Esophagus mucosa (tissue), 1 donor: Measurements from ENCODE around the gene TOR4A. TPM values are rescaled to one million over a fixed set of nuclear protein-coding genes. Genes with fewer than 3 reads are reported as not detected.
"Not testable (repeated sequence)": the region's sequence is repeated elsewhere in the genome, so short reads cannot be mapped to it uniquely, and the experiment has no call there.

Source experiments
- ATAC-seq: fragments of 200-7000 bp; cut with Tn5 transposase; one replicate; pipeline ENCODE4 v1.9.1; 2020
- total RNA-seq: library from RNA; stranded (reverse); gene quantifications from one replicate; pipeline ENCODE4 v1.2.4, GENCODE V29; 2023
- donor health status: DM: yes; HTN: yes; CAD: no.

The TOR4A gene
- total RNA-seq, 1 donor from 2014 or later, result 15.4 TPM

GRCh38 chr9:137319011-137319738 lies 41.6 kb downstream of the TOR4A start:
- peak; percentile 6 for ATAC-seq

GRCh38 chr9:137319739-137320551 lies 42.4 kb downstream of the TOR4A start:
- ATAC-seq, result no peak

GRCh38 chr9:137320555-137321384 lies 43.2 kb downstream of the TOR4A start:
- ATAC-seq, result peak; percentile 1

GRCh38 chr9:137321726-137322361 lies 44.3 kb downstream of the TOR4A start:
- no peak for ATAC-seq

- peak; percentile 14 for ATAC-seq
Measured at GRCh38 chr9:137323531-137324331, 46.2 kb downstream of the TOR4A start.

- ATAC-seq, result no peak
Measured at GRCh38 chr9:137325124-137325523, 47.6 kb downstream of the TOR4A start.

- no peak for ATAC-seq
Measured at GRCh38 chr9:137325799-137326198, 48.3 kb downstream of the TOR4A start.

- ATAC-seq, result peak; percentile 36
Measured at GRCh38 chr9:137326445-137327065, 49.0 kb downstream of the TOR4A start.

GRCh38 chr9:137327641-137328550 lies 50.4 kb downstream of the TOR4A start:
- not testable (repeated sequence) for ATAC-seq

- not testable (repeated sequence) for ATAC-seq
Measured at GRCh38 chr9:137329590-137329989, 52.1 kb downstream of the TOR4A start.

- no peak for ATAC-seq
Measured at GRCh38 chr9:137330689-137331088, 53.2 kb downstream of the TOR4A start.

- no peak for ATAC-seq
Measured at GRCh38 chr9:137331929-137332328, 54.4 kb downstream of the TOR4A start.

Other genes with a start within 250 kb of the TOR4A start
- 2.0 TPM for gene ABCA2, start 249.5 kb upstream of the TOR4A start, total RNA-seq
- gene FUT7, start 245.6 kb upstream of the TOR4A start, total RNA-seq, result 0.12 TPM
- 26.6 TPM for gene NPDC1, start 231.5 kb upstream of the TOR4A start, total RNA-seq
- 2.9 TPM for gene ENTPD2, start 223.7 kb upstream of the TOR4A start, total RNA-seq
- 13.8 TPM for gene SAPCD2, start 207.2 kb upstream of the TOR4A start, total RNA-seq
- gene UAP1L1, start 200.2 kb upstream of the TOR4A start, total RNA-seq, result 4.9 TPM
- 46.2 TPM for gene MAN1B1, start 190.7 kb upstream of the TOR4A start, total RNA-seq
- gene DPP7, start 163.0 kb upstream of the TOR4A start, total RNA-seq, result 75.3 TPM
- gene GRIN1, start 138.6 kb upstream of the TOR4A start, total RNA-seq, result 0.12 TPM
- gene LRRC26, start 107.7 kb upstream of the TOR4A start, total RNA-seq, result 1.6 TPM
- not detected for gene TMEM210, start 105.7 kb upstream of the TOR4A start, total RNA-seq
- gene ANAPC2, start 89.2 kb upstream of the TOR4A start, total RNA-seq, result 25.0 TPM
- gene SSNA1, start 89.0 kb upstream of the TOR4A start, total RNA-seq, result 86.8 TPM
- 20.5 TPM for gene TPRN, start 77.0 kb upstream of the TOR4A start, total RNA-seq
- gene TMEM203, start 72.1 kb upstream of the TOR4A start, total RNA-seq, result 24.8 TPM
- gene NDOR1, start 72.0 kb upstream of the TOR4A start, total RNA-seq, result 8.6 TPM
- 11.2 TPM for gene RNF208, start 55.5 kb upstream of the TOR4A start, total RNA-seq
- 156 TPM for gene CYSRT1, start 52.6 kb upstream of the TOR4A start, total RNA-seq
- gene RNF224, start 50.2 kb upstream of the TOR4A start, total RNA-seq, result 2.7 TPM
- 0.68 TPM for gene SLC34A3, start 46.8 kb upstream of the TOR4A start, total RNA-seq
- 321 TPM for gene TUBB4B, start 36.4 kb upstream of the TOR4A start, total RNA-seq
- not detected for gene STPG3, start 26.4 kb upstream of the TOR4A start, total RNA-seq
- gene NELFB, start 22.4 kb upstream of the TOR4A start, total RNA-seq, result 36.7 TPM
- 20.4 TPM for gene NRARP, start 24.5 kb downstream of the TOR4A start, total RNA-seq
- gene EXD3, start 145.4 kb downstream of the TOR4A start, total RNA-seq, result 8.1 TPM
- gene NOXA1, start 145.7 kb downstream of the TOR4A start, total RNA-seq, result 5.5 TPM
- gene ENTPD8, start 163.6 kb downstream of the TOR4A start, total RNA-seq, result not detected
- gene NSMF, start 181.6 kb downstream of the TOR4A start, total RNA-seq, result 13.9 TPM